ENCODE measurements around the gene CCDC69. TPM values are rescaled to one million over a fixed set of nuclear protein-coding genes. Genes with fewer than 3 reads are reported as not detected.
A peak's percentile ranks its signal among the peaks of the same experiment; 100 is the strongest.

CCDC69 gene
- total and polyA plus RNA-seq, 4 donors, result 9.8 to 70.7 (median 44.5) TPM

- H3K4me3 ChIP-seq (ENCODE audit: low read length in 2 of 2), result no peak overlapping the region
- 85 to 87% methylated on average over 6 of the region's 6 CpGs for WGBS, 2 donors
- peaks cover 0 to 2% of the 10 kb centered on the region in 2 donors for H3K4me1 ChIP-seq (ENCODE audit: control insufficient read depth in 1 of 2, insufficient read depth in 2 of 2, low read length in 2 of 2)
- DNase-seq (no peak), ATAC-seq (ENCODE audit: low FRiP score) (no peak)
- no peaks in the 10 kb centered on the region for H3K27me3 ChIP-seq (ENCODE audit: control insufficient read depth in 1 of 2, insufficient read depth in 2 of 2, low read length in 1 of 2)
- intact Hi-C loops (cut with DNase I), result no loop called here
- no peaks in the 10 kb centered on the region for H3K9me3 ChIP-seq (ENCODE audit: control insufficient read depth, low read length)
- no peaks in the 10 kb centered on the region for H3K36me3 ChIP-seq (ENCODE audit: control insufficient read depth in 1 of 2, insufficient read depth in 2 of 2, low read length in 1 of 2)
- H3K27ac ChIP-seq (ENCODE audit: low read depth in 1 of 2, low read length in 2 of 2), result no peak overlapping the region
Measured at GRCh38 chr5:151222054-151222789, 1.7 kb downstream of the CCDC69 start.

- Histone ChIP-seq H3K4me1 (ENCODE audit: control insufficient read depth in 1 of 2, insufficient read depth in 2 of 2, low read length in 2 of 2) (peaks cover 0 to 2% of the 10 kb centered on the region in 2 donors), H3K27me3 (ENCODE audit: control insufficient read depth in 1 of 2, insufficient read depth in 2 of 2, low read length in 1 of 2) (no peaks in the 10 kb centered on the region), H3K9me3 (ENCODE audit: control insufficient read depth, low read length) (no peaks in the 10 kb centered on the region), H3K27ac (ENCODE audit: low read depth in 1 of 2, low read length in 2 of 2) (no peak overlapping the region), H3K4me3 (ENCODE audit: low read length in 2 of 2) (no peak overlapping the region), H3K36me3 (ENCODE audit: control insufficient read depth in 1 of 2, insufficient read depth in 2 of 2, low read length in 1 of 2) (no peaks in the 10 kb centered on the region)
- ATAC-seq (ENCODE audit: low FRiP score) (peak; percentile 55), DNase-seq (no peak)
- intact Hi-C loops (cut with DNase I), result no loop called here
- 71 to 76% methylated on average over 3 of the region's 3 CpGs for WGBS, 2 donors
Measured at GRCh38 chr5:151221574-151221973, 2.3 kb downstream of the CCDC69 start.

- ATAC-seq (ENCODE audit: low FRiP score) (no peak), DNase-seq (peak in 1 of 2 donors; percentile 24)
- intact Hi-C loops (cut with DNase I), result no loop called here
- Histone ChIP-seq H3K4me1 (ENCODE audit: control insufficient read depth in 1 of 2, insufficient read depth in 2 of 2, low read length in 2 of 2) (peaks cover 0 to 2% of the 10 kb centered on the region in 2 donors), H3K36me3 (ENCODE audit: control insufficient read depth in 1 of 2, insufficient read depth in 2 of 2, low read length in 1 of 2) (no peaks in the 10 kb centered on the region), H3K27ac (ENCODE audit: low read depth in 1 of 2, low read length in 2 of 2) (no peak overlapping the region), H3K4me3 (ENCODE audit: low read length in 2 of 2) (no peak overlapping the region), H3K27me3 (ENCODE audit: control insufficient read depth in 1 of 2, insufficient read depth in 2 of 2, low read length in 1 of 2) (no peaks in the 10 kb centered on the region), H3K9me3 (ENCODE audit: control insufficient read depth, low read length) (no peaks in the 10 kb centered on the region)
- 84 to 85% methylated on average over 7 of the region's 7 CpGs for WGBS, 2 donors
Measured at GRCh38 chr5:151219789-151220188, 4.1 kb downstream of the CCDC69 start.

GRCh38 chr5:151219138-151219537 lies 4.8 kb downstream of the CCDC69 start:
- H3K4me1 ChIP-seq (ENCODE audit: control insufficient read depth in 1 of 2, insufficient read depth in 2 of 2, low read length in 2 of 2), result peaks cover 0 to 2% of the 10 kb centered on the region in 2 donors
- intact Hi-C loops (cut with DNase I), result no loop called here
- no peak overlapping the region for H3K27ac ChIP-seq (ENCODE audit: low read depth in 1 of 2, low read length in 2 of 2)
- no peak overlapping the region for H3K4me3 ChIP-seq (ENCODE audit: low read length in 2 of 2)
- H3K27me3 ChIP-seq (ENCODE audit: control insufficient read depth in 1 of 2, insufficient read depth in 2 of 2, low read length in 1 of 2), result no peaks in the 10 kb centered on the region
- DNase-seq (peak in 1 of 2 donors; percentile 9), ATAC-seq (ENCODE audit: low FRiP score) (no peak)
- no peaks in the 10 kb centered on the region for H3K36me3 ChIP-seq (ENCODE audit: control insufficient read depth in 1 of 2, insufficient read depth in 2 of 2, low read length in 1 of 2)
- WGBS, 2 donors, result 94 to 95% methylated on average over 9 of the region's 9 CpGs
- H3K9me3 ChIP-seq (ENCODE audit: control insufficient read depth, low read length), result no peaks in the 10 kb centered on the region

GRCh38 chr5:151218177-151218576 lies 5.7 kb downstream of the CCDC69 start:
- Histone ChIP-seq H3K4me1 (ENCODE audit: control insufficient read depth in 1 of 2, insufficient read depth in 2 of 2, low read length in 2 of 2) (peaks cover 0 to 2% of the 10 kb centered on the region in 2 donors), H3K4me3 (ENCODE audit: low read length in 2 of 2) (no peak overlapping the region), H3K27me3 (ENCODE audit: control insufficient read depth in 1 of 2, insufficient read depth in 2 of 2, low read length in 1 of 2) (no peaks in the 10 kb centered on the region), H3K36me3 (ENCODE audit: control insufficient read depth in 1 of 2, insufficient read depth in 2 of 2, low read length in 1 of 2) (no peaks in the 10 kb centered on the region), H3K9me3 (ENCODE audit: control insufficient read depth, low read length) (no peaks in the 10 kb centered on the region), H3K27ac (ENCODE audit: low read depth in 1 of 2, low read length in 2 of 2) (no peak overlapping the region)
- WGBS, 2 donors, result 76 to 87% methylated on average over 6 of the region's 6 CpGs
- intact Hi-C loops (cut with DNase I), result no loop called here
- ATAC-seq (ENCODE audit: low FRiP score) (no peak), DNase-seq (peak in 1 of 2 donors; percentile 68)

- intact Hi-C loops (cut with DNase I), result no loop called here
- H3K36me3 ChIP-seq (ENCODE audit: control insufficient read depth in 1 of 2, insufficient read depth in 2 of 2, low read length in 1 of 2), result no peaks in the 10 kb centered on the region
- WGBS, 2 donors, result 75 to 82% methylated on average over 5 of the region's 5 CpGs
- H3K27me3 ChIP-seq (ENCODE audit: control insufficient read depth in 1 of 2, insufficient read depth in 2 of 2, low read length in 1 of 2), result no peaks in the 10 kb centered on the region
- ATAC-seq (ENCODE audit: low FRiP score), result no peak
- peaks cover 0 to 2% of the 10 kb centered on the region in 2 donors for H3K4me1 ChIP-seq (ENCODE audit: control insufficient read depth in 1 of 2, insufficient read depth in 2 of 2, low read length in 2 of 2)
- no peak overlapping the region for H3K27ac ChIP-seq (ENCODE audit: low read depth in 1 of 2, low read length in 2 of 2)
- H3K4me3 ChIP-seq (ENCODE audit: low read length in 2 of 2), result no peak overlapping the region
- no peak for DNase-seq
- no peaks in the 10 kb centered on the region for H3K9me3 ChIP-seq (ENCODE audit: control insufficient read depth, low read length)
Measured at GRCh38 chr5:151216781-151217180, 7.1 kb downstream of the CCDC69 start.

- DNase-seq (no peak), ATAC-seq (ENCODE audit: low FRiP score) (no peak)
- no peak overlapping the region for H3K4me3 ChIP-seq (ENCODE audit: low read length in 2 of 2)
- H3K27ac ChIP-seq (ENCODE audit: low read depth in 1 of 2, low read length in 2 of 2), result no peak overlapping the region
- H3K27me3 ChIP-seq (ENCODE audit: control insufficient read depth in 1 of 2, insufficient read depth in 2 of 2, low read length in 1 of 2), result no peaks in the 10 kb centered on the region
- intact Hi-C loops (cut with DNase I), result no loop called here
- WGBS, 2 donors, result 94% methylated on average over 2 of the region's 2 CpGs
- H3K4me1 ChIP-seq (ENCODE audit: control insufficient read depth in 1 of 2, insufficient read depth in 2 of 2, low read length in 2 of 2), result no peaks in the 10 kb centered on the region
- no peaks in the 10 kb centered on the region for H3K9me3 ChIP-seq (ENCODE audit: control insufficient read depth, low read length)
- H3K36me3 ChIP-seq (ENCODE audit: control insufficient read depth in 1 of 2, insufficient read depth in 2 of 2, low read length in 1 of 2), result no peaks in the 10 kb centered on the region
Measured at GRCh38 chr5:151215546-151215880, 8.4 kb downstream of the CCDC69 start.

GRCh38 chr5:151214614-151215545 lies 9.0 kb downstream of the CCDC69 start:
- WGBS, 2 donors, result 92 to 95% methylated on average over 10 of the region's 10 CpGs
- Histone ChIP-seq H3K4me3 (ENCODE audit: low read length in 2 of 2) (no peak overlapping the region), H3K9me3 (ENCODE audit: control insufficient read depth, low read length) (no peaks in the 10 kb centered on the region), H3K4me1 (ENCODE audit: control insufficient read depth in 1 of 2, insufficient read depth in 2 of 2, low read length in 2 of 2) (no peaks in the 10 kb centered on the region), H3K36me3 (ENCODE audit: control insufficient read depth in 1 of 2, insufficient read depth in 2 of 2, low read length in 1 of 2) (no peaks in the 10 kb centered on the region), H3K27ac (ENCODE audit: low read depth in 1 of 2, low read length in 2 of 2) (no peak overlapping the region), H3K27me3 (ENCODE audit: control insufficient read depth in 1 of 2, insufficient read depth in 2 of 2, low read length in 1 of 2) (no peaks in the 10 kb centered on the region)
- ATAC-seq (ENCODE audit: low FRiP score) (peak; percentile 55), DNase-seq (peak in 1 of 2 donors; percentile 54)
- intact Hi-C loops (cut with DNase I), result no loop called here

All from aorta (tissue), 5 donors.